Activated CD4-positive, alpha-beta T cell treated with anti-CD3 and anti-CD28 coated beads, Interleukin-2, amount 10 ng/mL, durations not matched to agents 7 days and 5 days (primary cell): ENCODE results near the gene STRBP. TPM values are rescaled to one million over a fixed set of nuclear protein-coding genes. Genes with fewer than 3 reads are reported as not detected.

ENCODE experiments used
- CTCF ChIA-PET: fragments of 350-600 bp; sonication (Branson Sonifier 250); formaldehyde crosslinking; loops from one replicate; lab custom pipeline; 2021; ENCODE audit warnings: antibody characterized with exemption; lab: Charles Lee
- POLR2A ChIA-PET: fragments of 350-600 bp; sonication (Branson Sonifier 250); formaldehyde crosslinking; loops from one replicate; lab custom pipeline; 2021; ENCODE audit warnings: antibody characterized with exemption; lab: Charles Lee
- DNase-seq: peaks from one replicate; pipeline ENCODE4 v3.0.0-alpha.2; 2020
- H3K27ac Mint-ChIP-seq: one replicate; pipeline ENCODE4 v1.8.0; 2021; ENCODE audit warnings: mild to moderate bottlenecking, moderate library complexity, mixed read lengths
- H3K27me3 Mint-ChIP-seq: one replicate; pipeline ENCODE4 v1.8.0; 2021; ENCODE audit warnings: mixed read lengths
- H3K36me3 Mint-ChIP-seq: one replicate; pipeline ENCODE4 v1.8.0; 2021; ENCODE audit warnings: low read depth, mixed read lengths
- H3K4me1 Mint-ChIP-seq: one replicate; pipeline ENCODE4 v1.8.0; 2021; ENCODE audit warnings: mixed read lengths
- H3K4me3 Mint-ChIP-seq: one replicate; pipeline ENCODE4 v1.8.0; 2021; ENCODE audit warnings: mild to moderate bottlenecking, moderate library complexity, mixed read lengths
- H3K9me3 Mint-ChIP-seq: one replicate; pipeline ENCODE4 v1.8.0; 2021; ENCODE audit warnings: mixed read lengths
- total RNA-seq, 2 experiments: library from RNA; stranded (reverse); gene quantifications; one replicate each; pipeline ENCODE4 v1.2.3, GENCODE V29; 2021

The STRBP gene
- total RNA-seq, 2 experiments from 2014 or later = 16.8 to 20.1 TPM

DNA sequence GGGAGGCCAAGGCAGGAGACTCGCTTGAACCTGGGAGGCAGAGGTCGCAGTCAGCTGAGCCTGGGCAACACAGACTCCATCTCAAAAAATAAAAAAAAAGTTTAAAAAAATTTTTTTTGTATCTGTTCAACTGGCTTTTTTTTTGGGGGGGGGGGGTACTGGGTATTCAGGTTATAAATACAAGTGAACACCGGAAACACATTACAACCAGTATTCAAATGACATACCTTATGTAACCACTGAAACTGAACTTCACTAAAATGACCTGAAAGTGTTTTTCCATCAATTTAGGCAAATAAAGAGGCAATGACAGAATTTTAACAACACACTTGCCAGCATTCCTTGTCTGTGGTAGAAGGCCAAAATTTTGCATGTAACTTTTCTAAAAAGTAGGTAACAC lies 33.5 kb downstream of the STRBP start:
- Mint-ChIP-seq H3K4me1 (peaks cover 9% of the 10 kb centered on the region), H3K27me3 (no peaks in the 10 kb centered on the region), H3K27ac (no peak overlapping the region), H3K9me3 (no peaks in the 10 kb centered on the region), H3K4me3 (no peak overlapping the region), H3K36me3 (no peaks in the 10 kb centered on the region)
- ChIA-PET CTCF (no interaction called here), POLR2A (interaction anchor here (0.6 kb wide), 1 partner anchor 14 kb away, joined by 4 read pairs; no protein-coding TSS in a partner anchor)
- no peak for DNase-seq

DNA sequence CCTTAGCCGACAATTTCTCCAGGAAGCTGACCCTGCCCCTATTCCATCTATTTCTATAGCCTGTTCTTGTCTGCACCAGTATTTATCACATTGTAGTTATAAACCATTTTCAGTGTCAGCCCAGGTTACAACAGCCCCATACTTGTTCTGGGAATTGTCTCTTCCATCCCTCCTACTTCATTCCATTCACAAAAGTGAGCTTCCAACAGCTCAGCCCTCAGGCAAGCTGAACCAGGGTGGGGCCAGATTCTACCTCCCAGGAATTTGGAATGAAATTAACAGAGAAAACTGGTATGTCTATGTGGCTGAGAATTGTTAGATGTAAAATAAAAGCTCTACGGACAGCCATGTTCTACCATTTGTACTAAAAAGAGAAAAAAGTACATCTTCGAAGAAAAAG lies 36.1 kb downstream of the STRBP start:
- no peaks in the 10 kb centered on the region for H3K27me3 Mint-ChIP-seq
- H3K4me3 Mint-ChIP-seq = no peak overlapping the region
- H3K27ac Mint-ChIP-seq = no peak overlapping the region
- H3K9me3 Mint-ChIP-seq = no peaks in the 10 kb centered on the region
- H3K36me3 Mint-ChIP-seq = no peaks in the 10 kb centered on the region
- ChIA-PET POLR2A (no interaction called here), CTCF (interaction anchor here (0.6 to 1.0 kb wide), 4 partner anchors 25 to 44 kb away, joined by 3 to 5 read pairs (median 4); no protein-coding TSS in a partner anchor)
- DNase-seq = no peak
- peaks cover 9% of the 10 kb centered on the region for H3K4me1 Mint-ChIP-seq

DNA sequence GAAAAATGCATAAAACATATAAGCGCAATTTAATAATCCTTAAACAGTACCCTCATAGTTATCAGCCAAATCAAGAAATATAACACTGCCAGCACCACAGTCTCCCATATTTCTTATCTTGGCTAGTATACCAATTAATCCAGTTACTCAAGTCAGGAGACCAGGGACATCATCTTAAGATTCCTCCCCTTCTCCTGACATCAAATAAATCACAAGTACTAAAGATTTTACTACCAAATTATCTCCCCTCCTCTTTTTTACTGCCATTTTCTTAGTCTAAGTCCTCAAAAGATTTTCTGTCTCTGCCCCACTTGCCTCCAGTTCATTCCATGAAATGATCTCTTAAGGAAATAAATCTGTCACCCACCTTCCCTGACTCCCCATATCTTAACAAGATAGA lies 37.0 kb downstream of the STRBP start:
- no peak for DNase-seq
- Mint-ChIP-seq H3K27ac (no peak overlapping the region), H3K36me3 (no peaks in the 10 kb centered on the region), H3K9me3 (no peaks in the 10 kb centered on the region), H3K4me3 (no peak overlapping the region), H3K27me3 (no peaks in the 10 kb centered on the region), H3K4me1 (peaks cover 10% of the 10 kb centered on the region)
- POLR2A ChIA-PET = no interaction called here
- CTCF ChIA-PET = no interaction called here

DNA sequence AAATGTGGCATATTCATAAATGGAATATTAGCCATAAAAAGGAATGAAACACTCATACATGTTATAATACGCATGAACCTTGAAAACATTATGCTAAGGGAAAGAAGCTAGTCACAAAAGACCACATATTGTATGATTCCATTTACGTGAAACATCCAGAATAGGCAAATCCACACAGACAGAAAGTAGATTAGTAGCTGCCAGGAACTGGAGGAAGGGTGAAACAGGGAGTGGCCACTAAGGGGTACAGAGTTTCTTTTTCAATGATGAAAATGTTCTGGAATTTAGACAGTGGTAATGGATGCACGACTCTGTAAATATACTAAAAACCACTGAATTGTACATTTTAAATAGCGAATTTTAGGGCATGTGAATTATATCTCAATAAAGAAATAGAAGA lies 39.4 kb downstream of the STRBP start:
- Mint-ChIP-seq H3K4me1 (peaks cover 16% of the 10 kb centered on the region), H3K9me3 (no peaks in the 10 kb centered on the region), H3K27me3 (no peaks in the 10 kb centered on the region), H3K36me3 (no peaks in the 10 kb centered on the region), H3K27ac (no peak overlapping the region), H3K4me3 (no peak overlapping the region)
- POLR2A ChIA-PET = no interaction called here
- CTCF ChIA-PET = no interaction called here
- no peak for DNase-seq

DNA sequence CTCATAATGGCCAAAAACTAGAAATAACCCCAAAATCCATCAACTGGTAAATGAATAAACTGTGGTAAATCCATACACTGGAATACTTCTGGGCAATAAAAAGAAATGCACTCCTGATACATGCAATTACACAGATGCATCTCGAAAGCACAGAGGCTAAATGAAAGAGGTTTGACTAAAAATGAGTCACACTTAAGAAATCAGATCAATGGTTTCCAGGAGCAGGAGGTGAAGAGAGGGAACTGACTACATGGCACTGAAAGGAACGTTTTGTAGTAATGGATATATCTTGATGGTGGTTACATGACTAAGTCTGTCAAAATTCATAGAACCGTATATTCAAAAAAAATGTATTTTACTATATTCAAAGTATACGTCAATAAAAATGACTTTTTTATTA lies 42.4 kb downstream of the STRBP start:
- Mint-ChIP-seq H3K4me3 (no peak overlapping the region), H3K9me3 (no peaks in the 10 kb centered on the region), H3K27ac (no peak overlapping the region), H3K27me3 (no peaks in the 10 kb centered on the region), H3K4me1 (peaks cover 16% of the 10 kb centered on the region), H3K36me3 (no peaks in the 10 kb centered on the region)
- POLR2A ChIA-PET = no interaction called here
- CTCF ChIA-PET = interaction anchor here (0.9 to 1.0 kb wide), 2 partner anchors 54 to 129 kb away, joined by 3 read pairs; no protein-coding TSS in a partner anchor
- DNase-seq = no peak

DNA sequence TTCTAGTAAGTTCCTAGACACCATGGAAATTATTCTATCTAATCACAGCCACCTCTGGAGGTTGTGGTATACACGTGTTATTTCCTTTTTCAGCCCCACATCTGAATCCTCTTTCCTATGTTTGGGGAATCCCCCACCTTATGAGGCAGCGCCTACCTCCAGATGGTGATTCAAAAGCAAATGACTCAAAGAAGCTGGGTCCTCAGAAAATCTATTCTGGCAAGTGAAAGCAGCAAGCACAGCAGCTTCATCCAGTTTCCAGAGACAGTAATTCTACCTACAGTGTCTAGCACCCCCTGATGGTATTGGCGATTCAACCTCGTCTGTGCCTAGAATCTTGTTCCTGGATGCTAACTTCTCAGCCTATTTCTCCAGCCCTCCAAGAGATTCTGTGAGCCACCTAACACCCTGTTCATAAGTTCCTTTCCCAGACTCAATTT lies 43.0 kb downstream of the STRBP start:
- no peaks in the 10 kb centered on the region for H3K36me3 Mint-ChIP-seq
- CTCF ChIA-PET = interaction anchor here (0.9 to 1.0 kb wide), 3 partner anchors 18 to 129 kb away, joined by 3 read pairs; no protein-coding TSS in a partner anchor
- no peak overlapping the region for H3K27ac Mint-ChIP-seq
- H3K4me3 Mint-ChIP-seq = no peak overlapping the region
- peak; percentile 53 for DNase-seq
- H3K4me1 Mint-ChIP-seq = peaks cover 16% of the 10 kb centered on the region
- POLR2A ChIA-PET = no interaction called here
- H3K9me3 Mint-ChIP-seq = no peaks in the 10 kb centered on the region
- no peaks in the 10 kb centered on the region for H3K27me3 Mint-ChIP-seq

DNA sequence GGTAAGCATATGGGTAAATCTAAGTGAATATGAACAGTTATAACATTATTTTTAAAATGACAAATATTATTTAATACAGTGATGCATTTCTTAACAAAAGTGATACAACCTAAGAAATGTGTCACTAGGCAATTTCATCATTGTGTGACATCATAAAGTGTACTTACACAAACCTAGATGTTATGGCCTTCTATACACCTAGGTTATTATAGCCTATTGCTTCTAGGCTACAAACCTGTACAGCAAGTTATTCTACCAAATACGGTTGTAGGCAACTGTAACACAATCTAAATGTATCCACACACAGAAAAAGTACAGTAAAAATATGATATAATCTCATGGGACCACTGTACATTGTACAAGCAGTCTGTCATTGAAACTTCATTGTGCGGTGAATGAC lies 48.3 kb downstream of the STRBP start:
- H3K4me3 Mint-ChIP-seq = no peak overlapping the region
- no peaks in the 10 kb centered on the region for H3K27me3 Mint-ChIP-seq
- no peaks in the 10 kb centered on the region for H3K9me3 Mint-ChIP-seq
- CTCF ChIA-PET = no interaction called here
- H3K36me3 Mint-ChIP-seq = no peaks in the 10 kb centered on the region
- H3K4me1 Mint-ChIP-seq = peaks cover 10% of the 10 kb centered on the region
- no peak for DNase-seq
- POLR2A ChIA-PET = no interaction called here
- no peak overlapping the region for H3K27ac Mint-ChIP-seq

DNA sequence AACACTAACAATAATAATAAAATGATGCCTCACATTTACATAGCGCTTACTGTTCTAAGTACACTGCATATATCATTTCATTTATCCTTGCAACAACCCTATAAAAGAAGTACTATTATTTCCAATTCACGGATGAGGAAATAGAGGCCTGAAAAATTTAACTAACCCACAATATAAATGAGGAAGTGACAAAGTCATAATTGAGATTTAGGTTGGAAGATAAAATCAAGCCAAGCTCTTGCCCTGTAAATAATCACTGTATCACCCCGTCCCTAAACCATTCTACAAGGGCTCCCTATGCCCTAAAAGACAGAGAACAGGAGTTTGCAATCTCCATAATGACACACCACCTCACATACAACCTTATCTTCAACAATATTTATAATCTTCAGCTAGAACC lies 49.6 kb downstream of the STRBP start:
- Mint-ChIP-seq H3K4me3 (no peak overlapping the region), H3K27me3 (no peaks in the 10 kb centered on the region), H3K27ac (no peak overlapping the region), H3K9me3 (no peaks in the 10 kb centered on the region), H3K4me1 (peaks cover 6% of the 10 kb centered on the region), H3K36me3 (no peaks in the 10 kb centered on the region)
- POLR2A ChIA-PET = no interaction called here
- no peak for DNase-seq
- CTCF ChIA-PET = no interaction called here

DNA sequence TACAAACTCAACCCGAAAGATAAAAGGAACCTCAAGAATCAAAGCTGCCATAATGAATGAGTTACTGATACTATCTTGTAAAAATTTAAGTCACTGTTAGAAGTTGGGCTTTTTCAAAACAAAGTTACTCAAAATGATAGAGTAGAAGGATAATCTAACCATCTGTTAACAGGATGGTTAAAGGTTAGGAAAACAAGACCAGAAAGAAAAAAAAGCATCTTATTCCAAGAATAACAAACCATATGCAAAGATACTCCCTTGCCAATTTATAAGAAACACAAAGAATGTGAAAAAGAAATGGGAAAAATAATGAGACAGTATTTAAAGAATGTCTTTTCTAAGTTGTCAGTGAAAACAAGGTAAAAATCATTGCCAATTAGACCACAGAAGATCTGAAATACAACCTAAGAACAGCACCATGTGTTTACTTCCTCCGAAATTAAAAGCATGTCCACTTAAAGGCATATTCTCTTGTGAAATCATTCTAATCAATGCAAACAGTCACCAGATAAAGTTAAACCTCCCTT lies 51.2 kb downstream of the STRBP start:
- ChIA-PET POLR2A (no interaction called here), CTCF (interaction anchor here (0.6 to 0.9 kb wide), 2 partner anchors 20 to 175 kb away, joined by 3 read pairs; no protein-coding TSS in a partner anchor)
- DNase-seq = no peak
- Mint-ChIP-seq H3K4me1 (peaks cover 6% of the 10 kb centered on the region), H3K27me3 (no peaks in the 10 kb centered on the region), H3K4me3 (no peak overlapping the region), H3K9me3 (no peaks in the 10 kb centered on the region), H3K27ac (no peak overlapping the region), H3K36me3 (no peaks in the 10 kb centered on the region)

DNA sequence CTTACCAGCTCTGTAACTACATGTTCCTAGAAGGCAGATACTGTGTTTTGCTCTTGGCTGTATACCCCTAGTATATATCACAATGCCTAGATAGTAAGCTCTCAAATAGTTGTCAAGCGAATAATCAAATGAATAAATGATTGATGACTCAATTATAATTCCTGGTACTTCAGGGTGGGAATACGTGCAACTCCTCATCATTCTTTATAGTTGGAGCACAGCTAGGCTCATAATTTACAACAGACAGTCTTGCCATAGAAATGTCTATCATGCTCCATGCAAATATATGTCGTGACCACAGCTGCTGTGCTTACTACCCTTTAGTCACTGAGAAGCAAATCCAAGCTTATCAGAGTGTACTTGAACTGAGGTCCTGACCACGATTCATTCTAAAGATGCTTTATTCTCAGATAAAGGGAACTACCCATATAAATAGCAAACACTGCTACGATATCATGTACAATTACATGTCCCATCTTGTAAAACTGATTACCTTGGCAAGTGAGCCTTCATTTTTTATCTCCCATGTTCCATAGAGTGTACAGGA lies 52.1 kb downstream of the STRBP start:
- Mint-ChIP-seq H3K27ac (no peak overlapping the region), H3K27me3 (no peaks in the 10 kb centered on the region), H3K36me3 (no peaks in the 10 kb centered on the region), H3K9me3 (no peaks in the 10 kb centered on the region), H3K4me3 (no peak overlapping the region), H3K4me1 (peaks cover 6% of the 10 kb centered on the region)
- ChIA-PET CTCF (no interaction called here), POLR2A (no interaction called here)
- DNase-seq = no peak

DNA sequence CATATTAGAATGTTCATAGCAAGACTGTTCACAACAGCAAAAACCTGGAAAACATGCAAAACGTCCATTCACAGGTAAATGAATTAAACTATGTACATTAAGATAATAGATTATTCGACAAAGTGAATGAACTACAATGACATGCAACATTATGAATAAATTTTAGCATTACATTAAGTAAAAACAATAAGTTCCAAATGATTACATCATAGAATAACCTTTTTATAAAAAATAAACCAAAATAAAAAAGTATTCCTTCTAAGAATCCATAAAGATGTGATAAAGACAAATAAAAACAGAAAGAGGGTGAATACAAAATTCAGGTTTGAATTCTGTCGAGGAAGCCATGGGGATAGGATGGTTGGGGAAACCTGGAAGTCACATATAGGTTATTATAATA lies 57.3 kb downstream of the STRBP start:
- POLR2A ChIA-PET = no interaction called here
- H3K4me3 Mint-ChIP-seq = no peak overlapping the region
- CTCF ChIA-PET = no interaction called here
- H3K27ac Mint-ChIP-seq = no peak overlapping the region
- H3K9me3 Mint-ChIP-seq = no peaks in the 10 kb centered on the region
- H3K36me3 Mint-ChIP-seq = no peaks in the 10 kb centered on the region
- H3K4me1 Mint-ChIP-seq = no peaks in the 10 kb centered on the region
- H3K27me3 Mint-ChIP-seq = no peaks in the 10 kb centered on the region
- no peak for DNase-seq

DNA sequence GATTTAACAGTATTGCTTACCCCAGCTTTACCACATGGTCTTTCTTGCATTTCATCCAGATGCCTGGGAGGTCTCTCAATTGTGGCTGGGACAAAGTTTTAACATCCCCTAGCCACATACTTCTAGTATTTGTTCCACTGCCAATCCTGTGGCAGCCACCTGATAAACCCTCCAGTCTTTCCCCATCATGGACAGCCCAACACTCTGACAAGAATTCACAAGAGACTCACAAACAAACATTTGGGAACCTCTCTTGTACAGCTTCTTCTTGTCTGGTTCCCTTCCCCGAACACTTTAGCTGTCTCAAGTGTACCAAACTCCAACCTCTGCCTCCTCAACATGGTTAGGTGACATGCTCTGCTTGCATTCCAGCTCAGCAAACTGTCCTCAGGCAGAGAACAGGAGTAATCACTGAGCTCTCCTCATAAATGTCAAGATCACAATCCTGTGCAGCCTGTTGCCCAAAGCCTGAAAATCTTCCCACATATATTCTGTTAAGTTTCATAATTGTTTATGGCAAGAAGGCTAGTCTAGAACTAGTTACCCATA lies 59.7 kb downstream of the STRBP start:
- Mint-ChIP-seq H3K36me3 (no peaks in the 10 kb centered on the region), H3K27ac (no peak overlapping the region), H3K27me3 (no peaks in the 10 kb centered on the region), H3K9me3 (no peaks in the 10 kb centered on the region), H3K4me1 (no peaks in the 10 kb centered on the region), H3K4me3 (no peak overlapping the region)
- POLR2A ChIA-PET = no interaction called here
- CTCF ChIA-PET = no interaction called here
- no peak for DNase-seq

DNA sequence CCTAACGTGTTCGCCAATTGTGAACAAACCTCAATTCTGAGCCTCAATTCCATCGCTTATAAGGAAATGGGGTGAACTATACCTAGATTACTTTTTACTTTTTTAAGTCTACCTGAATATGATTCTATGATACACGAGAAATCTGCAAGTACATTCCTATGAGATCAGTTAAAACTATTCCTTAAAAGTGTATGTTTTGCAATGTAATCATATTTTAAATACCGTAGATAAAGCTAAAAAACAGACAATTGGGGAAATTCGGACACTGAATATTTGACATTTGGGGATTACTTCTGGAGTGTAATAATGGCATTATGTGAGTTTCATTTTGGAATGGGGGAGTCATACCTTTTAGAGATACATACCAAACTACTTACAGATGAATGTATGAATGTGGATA lies 62.3 kb downstream of the STRBP start:
- H3K9me3 Mint-ChIP-seq = peaks cover 1% of the 10 kb centered on the region
- H3K36me3 Mint-ChIP-seq = peaks cover 4% of the 10 kb centered on the region
- ChIA-PET POLR2A (no interaction called here), CTCF (interaction anchor here (0.6 kb wide), 1 partner anchor 731 kb away, joined by 3 read pairs; no protein-coding TSS in a partner anchor)
- H3K27me3 Mint-ChIP-seq = no peaks in the 10 kb centered on the region
- DNase-seq = no peak
- H3K4me1 Mint-ChIP-seq = no peaks in the 10 kb centered on the region
- H3K4me3 Mint-ChIP-seq = no peak overlapping the region
- no peak overlapping the region for H3K27ac Mint-ChIP-seq
